Activated naive CD4-positive, alpha-beta T cell treated with anti-CD3 and anti-CD28 coated beads for 36 hours (primary cell): ENCODE measurements around the gene NAAA. TPM values are rescaled to one million over a fixed set of nuclear protein-coding genes. Genes with fewer than 3 reads are reported as not detected.
"Not testable (repeated sequence)": the region's sequence is repeated elsewhere in the genome, so short reads cannot be mapped to it uniquely, and the experiment has no call there.

Experiments used
- CTCF ChIA-PET: fragments of 350-600 bp; sonication (Branson Sonifier 250); formaldehyde crosslinking; loops from one replicate; lab custom pipeline; 2021; ENCODE audit warnings: antibody characterized with exemption; lab: Charles Lee
- DNase-seq: peaks from one replicate; pipeline ENCODE4 v3.0.0-alpha.2; 2020
- H3K27ac Mint-ChIP-seq: one replicate; pipeline ENCODE4 v1.8.0; 2021; ENCODE audit warnings: mild to moderate bottlenecking, mixed read lengths
- H3K27me3 Mint-ChIP-seq: one replicate; pipeline ENCODE4 v1.8.0; 2021; ENCODE audit warnings: low read depth, mixed read lengths
- H3K36me3 Mint-ChIP-seq: one replicate; pipeline ENCODE4 v1.8.0; 2021; ENCODE audit warnings: low read depth, mixed read lengths
- H3K4me1 Mint-ChIP-seq: one replicate; pipeline ENCODE4 v1.8.0; 2021; ENCODE audit warnings: low read depth, mixed read lengths
- H3K4me3 Mint-ChIP-seq: one replicate; pipeline ENCODE4 v1.8.0; 2021; ENCODE audit warnings: mild to moderate bottlenecking, moderate library complexity, mixed read lengths
- H3K9me3 Mint-ChIP-seq: one replicate; pipeline ENCODE4 v1.8.0; 2021; ENCODE audit warnings: mixed read lengths
- intact Hi-C: fragments of 100-400 bp; cut with micrococcal nuclease; formaldehyde crosslinking; loops from one replicate; pipeline ENCODE4 v1.15.1; 2023
- total RNA-seq, 2 experiments: library from RNA; stranded (reverse); gene quantifications; one replicate each; pipeline ENCODE4 v1.2.3, GENCODE V29; 2021

The NAAA gene
- total RNA-seq, 2 experiments from 2014 or later = 24.4 to 27.1 TPM

DNA sequence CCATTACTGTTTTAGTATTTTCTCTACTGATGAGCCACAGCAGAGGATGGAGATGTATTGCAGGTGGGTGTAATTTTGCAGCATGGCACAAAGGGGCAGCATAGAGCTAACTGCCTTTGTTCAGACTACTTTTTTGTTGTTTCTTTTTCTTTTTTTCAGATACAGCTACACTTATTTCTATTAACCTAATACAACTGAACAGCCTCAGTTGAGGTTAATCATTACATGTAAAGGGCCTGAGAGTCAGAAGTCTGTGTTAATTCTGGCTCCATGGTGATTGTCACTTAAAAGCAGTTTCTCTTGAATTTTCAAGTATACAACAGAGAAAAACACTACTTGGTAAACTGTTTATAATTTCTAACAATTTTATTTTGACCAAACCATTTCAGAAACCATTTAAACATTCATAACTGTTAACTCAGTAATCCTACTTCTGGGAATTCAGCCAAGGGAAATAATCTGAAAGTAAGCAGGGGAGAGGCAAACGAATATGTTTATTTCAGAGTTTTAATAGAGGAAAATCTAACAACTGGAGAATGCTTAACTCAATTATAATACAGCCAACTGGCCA lies 24.6 kb downstream of the NAAA start:
- peaks cover 3% of the 10 kb centered on the region for H3K9me3 Mint-ChIP-seq
- H3K36me3 Mint-ChIP-seq = peaks cover 26% of the 10 kb centered on the region
- CTCF ChIA-PET = interaction anchor here (0.6 to 1.8 kb wide), 15 partner anchors 8 to 1000 kb away, joined by 3 to 16 read pairs (median 4); partner anchors contain the start of gene NAAA
- no peak overlapping the region for H3K27ac Mint-ChIP-seq
- peak; percentile 43 for DNase-seq
- H3K4me3 Mint-ChIP-seq = no peak overlapping the region
- intact Hi-C loops = loop anchor here (1.0 to 2.0 kb wide), 4 partner anchors 25 to 171 kb away; partner anchors contain the start of genes NAAA and SDAD1
- no peaks in the 10 kb centered on the region for H3K27me3 Mint-ChIP-seq
- H3K4me1 Mint-ChIP-seq = no peaks in the 10 kb centered on the region

DNA sequence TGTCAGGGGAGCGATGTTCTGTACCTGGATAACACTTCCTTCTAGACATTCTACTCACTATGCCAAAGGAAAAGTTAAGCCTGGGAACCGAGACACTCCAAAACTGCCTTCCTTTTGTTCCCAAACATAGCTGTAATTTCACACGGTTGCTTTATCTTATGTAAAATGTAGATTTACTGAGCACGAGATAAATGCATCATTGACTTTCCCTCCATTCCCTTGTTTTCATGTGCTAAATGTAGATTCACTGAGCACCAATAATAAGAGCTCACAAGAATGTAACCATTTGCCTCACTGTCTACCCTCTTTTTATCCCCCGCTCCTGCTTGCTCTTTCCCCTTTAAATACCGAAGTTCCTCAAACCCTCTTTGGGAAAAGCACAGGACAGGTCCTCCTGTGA lies 27.8 kb downstream of the NAAA start:
- Mint-ChIP-seq H3K36me3 (peaks cover 31% of the 10 kb centered on the region), H3K4me3 (no peak overlapping the region), H3K27me3 (no peaks in the 10 kb centered on the region), H3K9me3 (peaks cover 13% of the 10 kb centered on the region), H3K4me1 (no peaks in the 10 kb centered on the region), H3K27ac (no peak overlapping the region)
- CTCF ChIA-PET = interaction anchor here (0.9 to 5.1 kb wide), 3 partner anchors 11 to 189 kb away, joined by 3 to 33 read pairs (median 3); partner anchors contain the start of gene USO1
- DNase-seq = no peak
- intact Hi-C loops = no loop called here

DNA sequence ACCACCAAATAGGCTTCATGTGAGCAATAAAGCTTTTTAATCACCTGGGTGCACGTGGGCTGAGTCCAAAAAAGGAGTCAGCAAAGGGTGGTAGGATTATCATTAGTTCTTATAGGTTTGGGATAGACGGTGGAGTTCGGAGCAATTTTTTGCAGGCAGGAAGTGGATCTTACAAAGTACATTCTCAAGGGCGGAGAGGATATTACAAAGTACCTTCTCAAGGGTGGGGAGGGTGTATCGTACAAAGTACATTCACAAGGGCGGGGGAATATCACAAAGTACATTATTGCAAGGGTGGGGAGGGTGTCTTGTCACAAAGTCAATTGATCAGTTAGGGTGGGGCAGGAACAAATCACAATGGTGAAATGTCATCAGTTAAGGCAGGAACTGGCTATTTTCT lies 30.0 kb downstream of the NAAA start:
- H3K27me3 Mint-ChIP-seq, H3K4me1 Mint-ChIP-seq, DNase-seq, H3K27ac Mint-ChIP-seq, H3K4me3 Mint-ChIP-seq, intact Hi-C loops: not testable (repeated sequence)
- peaks cover 13% of the 10 kb centered on the region for H3K9me3 Mint-ChIP-seq
- CTCF ChIA-PET = interaction anchor here (5.1 kb wide), 1 partner anchor 16 kb away, joined by 33 read pairs; no protein-coding TSS in a partner anchor
- peaks cover 27% of the 10 kb centered on the region for H3K36me3 Mint-ChIP-seq

DNA sequence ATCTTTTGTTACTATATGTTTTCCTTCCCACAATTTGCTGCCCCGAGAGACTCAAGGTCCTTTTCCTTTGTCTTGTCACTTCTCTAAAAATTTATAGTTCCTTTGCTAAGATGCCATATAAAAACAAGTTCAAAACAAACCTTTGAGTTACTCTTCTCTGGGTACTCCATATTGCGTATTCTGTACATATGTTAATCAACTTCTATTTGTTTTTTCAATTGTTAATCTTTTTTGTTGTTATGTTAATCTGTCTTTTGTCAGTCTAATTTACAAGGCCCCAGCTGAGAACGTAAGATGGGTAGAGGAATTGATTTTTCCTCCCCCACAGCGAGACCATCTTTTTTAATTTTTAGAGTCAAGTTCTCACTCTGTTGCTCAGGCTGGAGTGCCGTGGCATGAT lies 31.4 kb downstream of the NAAA start:
- no peak for DNase-seq

DNA sequence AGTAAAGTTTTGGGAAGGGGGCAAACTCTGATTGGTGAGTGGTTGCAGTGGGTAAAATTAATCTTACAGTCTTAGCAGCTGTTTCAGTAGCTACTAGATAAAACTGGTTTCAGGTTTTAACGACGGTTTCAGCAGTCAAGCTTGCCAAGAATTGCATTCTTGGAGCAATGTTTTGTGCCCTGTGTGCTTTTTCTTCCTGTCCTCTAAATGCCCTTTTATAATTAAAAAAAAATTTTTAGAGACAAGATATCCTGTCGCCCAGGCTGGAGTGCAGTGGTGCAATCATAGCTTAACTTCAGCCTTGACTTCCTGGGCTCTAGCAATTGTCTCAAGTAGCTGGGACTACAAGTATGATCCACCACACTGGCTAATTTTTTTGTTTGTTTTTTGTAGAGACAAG lies 32.3 kb downstream of the NAAA start:
- DNase-seq = no peak
- CTCF ChIA-PET = interaction anchor here (0.6 to 1.6 kb wide), 4 partner anchors 11 to 202 kb away, joined by 3 to 5 read pairs (median 4); no protein-coding TSS in a partner anchor
- Mint-ChIP-seq H3K27me3 (peaks cover 3% of the 10 kb centered on the region), H3K4me3 (no peak overlapping the region), H3K27ac (no peak overlapping the region), H3K4me1 (no peaks in the 10 kb centered on the region), H3K36me3 (peaks cover 24% of the 10 kb centered on the region), H3K9me3 (peaks cover 13% of the 10 kb centered on the region)
- intact Hi-C loops = no loop called here

More for the DNA sequence above, 31.4 kb downstream of the NAAA start:
- no peak overlapping the region for H3K4me3 Mint-ChIP-seq
- peaks cover 13% of the 10 kb centered on the region for H3K9me3 Mint-ChIP-seq
- H3K27me3 Mint-ChIP-seq = no peaks in the 10 kb centered on the region
- CTCF ChIA-PET = interaction anchor here (0.7 to 5.1 kb wide), 4 partner anchors 8 to 15 kb away, joined by 3 to 33 read pairs (median 4); no protein-coding TSS in a partner anchor
- peaks cover 27% of the 10 kb centered on the region for H3K36me3 Mint-ChIP-seq
- H3K4me1 Mint-ChIP-seq = no peaks in the 10 kb centered on the region
- intact Hi-C loops = no loop called here
- H3K27ac Mint-ChIP-seq = no peak overlapping the region

GRCh38 chr4:75907966-75908365 lies 32.8 kb downstream of the NAAA start:
- DNase-seq = no peak
- no peaks in the 10 kb centered on the region for H3K4me1 Mint-ChIP-seq
- CTCF ChIA-PET = interaction anchor here (0.6 to 1.6 kb wide), 4 partner anchors 11 to 163 kb away, joined by 3 to 4 read pairs (median 3); no protein-coding TSS in a partner anchor
- peaks cover 3% of the 10 kb centered on the region for H3K27me3 Mint-ChIP-seq
- intact Hi-C loops = no loop called here
- no peak overlapping the region for H3K27ac Mint-ChIP-seq
- no peak overlapping the region for H3K4me3 Mint-ChIP-seq
- H3K36me3 Mint-ChIP-seq = peaks cover 20% of the 10 kb centered on the region
- peaks cover 13% of the 10 kb centered on the region for H3K9me3 Mint-ChIP-seq

- Mint-ChIP-seq H3K9me3 (no peaks in the 10 kb centered on the region), H3K27ac (no peak overlapping the region), H3K36me3 (no peaks in the 10 kb centered on the region), H3K27me3 (peaks cover 3% of the 10 kb centered on the region), H3K4me1 (no peaks in the 10 kb centered on the region), H3K4me3 (no peak overlapping the region)
- no peak for DNase-seq
- CTCF ChIA-PET = interaction anchor here (1.0 to 1.7 kb wide), 5 partner anchors 8 to 275 kb away, joined by 3 to 13 read pairs (median 4); no protein-coding TSS in a partner anchor
- intact Hi-C loops = no loop called here
Measured at GRCh38 chr4:75904076-75904475, 36.7 kb downstream of the NAAA start.

- no peak within 1 kb of the TSS for H3K27ac Mint-ChIP-seq
- no peaks in the 10 kb centered on the region for H3K4me1 Mint-ChIP-seq
- intact Hi-C loops = no loop called here
- no peak for DNase-seq
- H3K9me3 Mint-ChIP-seq = peaks cover 2% of the 10 kb centered on the region
- H3K36me3 Mint-ChIP-seq = no peaks in the 10 kb centered on the region
- CTCF ChIA-PET = no interaction called here
- H3K4me3 Mint-ChIP-seq = no peak within 1 kb of the TSS
- H3K27me3 Mint-ChIP-seq = peaks cover 3% of the 10 kb centered on the region
Measured at GRCh38 chr4:75902352-75902751, 38.5 kb downstream of the NAAA start, which contains the start of gene PPEF2. Gene PPEF2 (minus strand): TSS chr4:75902452. CDS start chr4:75896325, 6,127 bp downstream.

DNA sequence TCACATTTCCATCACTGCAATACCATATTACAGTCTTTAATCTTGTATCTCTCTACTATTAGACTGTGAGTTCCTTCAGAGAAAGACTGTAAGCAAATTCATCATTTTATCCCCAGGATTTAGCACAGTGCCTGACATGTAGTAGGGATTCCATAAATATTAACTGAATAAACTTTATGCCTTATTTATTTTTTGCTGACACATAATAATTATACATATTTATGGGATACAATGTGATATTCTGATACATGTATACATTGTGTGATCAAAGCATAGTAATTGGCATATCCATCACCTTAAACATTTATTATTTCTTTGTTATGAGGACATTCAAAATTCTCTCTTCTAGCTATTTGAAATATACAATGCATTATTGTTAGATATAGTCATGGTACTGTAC lies 42.3 kb downstream of the NAAA start:
- Mint-ChIP-seq H3K9me3 (peaks cover 2% of the 10 kb centered on the region), H3K27ac (no peak overlapping the region), H3K4me3 (no peak overlapping the region), H3K27me3 (no peaks in the 10 kb centered on the region), H3K4me1 (no peaks in the 10 kb centered on the region), H3K36me3 (no peaks in the 10 kb centered on the region)
- DNase-seq = no peak
- CTCF ChIA-PET = no interaction called here
- intact Hi-C loops = loop anchor here (5.0 kb wide), 1 partner anchor 99 kb away; no protein-coding TSS in a partner anchor

DNA sequence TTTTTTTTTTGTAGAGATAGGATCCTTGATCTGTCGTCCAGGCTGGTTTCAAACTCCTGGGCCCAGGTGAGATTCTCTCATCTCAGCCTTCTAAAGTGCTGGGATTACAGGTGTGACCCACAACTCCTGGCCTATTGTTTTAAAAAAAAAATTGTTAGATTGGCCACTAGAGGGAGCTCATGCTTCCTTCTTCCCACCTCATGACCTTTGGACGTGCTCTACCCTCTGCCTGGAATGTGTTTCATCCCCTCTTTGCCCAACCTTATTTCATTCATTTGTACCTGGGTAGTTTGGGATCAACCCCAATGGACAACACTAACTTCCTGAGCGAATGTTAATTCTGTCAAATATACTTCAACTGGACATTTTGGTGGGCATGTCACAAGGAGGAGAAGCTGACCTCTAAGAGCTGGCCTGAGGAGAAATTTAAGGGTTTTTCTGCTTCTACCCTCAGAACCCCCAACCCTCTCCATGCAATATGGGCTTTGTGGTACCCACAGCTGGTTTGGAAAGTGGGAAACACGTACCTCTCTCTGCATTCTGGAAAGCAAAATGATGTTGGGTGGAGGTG lies 45.0 kb downstream of the NAAA start:
- H3K4me1 Mint-ChIP-seq = no peaks in the 10 kb centered on the region

DNA sequence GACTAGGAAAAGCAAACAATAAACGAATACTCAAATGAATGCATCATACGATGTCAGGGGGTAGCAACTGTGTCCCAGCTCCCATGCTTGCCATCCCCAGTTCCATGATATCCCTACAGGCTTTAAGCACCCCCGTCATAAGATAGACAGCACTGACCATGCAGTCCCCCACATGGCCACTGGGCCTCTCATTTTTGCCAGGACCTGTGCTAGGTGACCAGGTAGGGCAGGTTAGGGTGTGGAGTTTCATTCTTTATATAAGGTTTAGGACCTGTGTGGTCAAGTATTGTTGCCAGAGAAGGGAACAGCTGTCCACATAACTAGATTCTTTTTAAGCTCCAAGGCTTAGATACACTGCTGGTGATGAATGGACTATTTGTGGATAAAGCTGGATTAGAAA lies 48.3 kb downstream of the NAAA start:
- CTCF ChIA-PET = interaction anchor here (0.6 to 1.2 kb wide), 2 partner anchors 45 to 104 kb away, joined by 3 read pairs; no protein-coding TSS in a partner anchor
- intact Hi-C loops = no loop called here
- Mint-ChIP-seq H3K4me3 (no peak overlapping the region), H3K27me3 (no peaks in the 10 kb centered on the region), H3K36me3 (no peaks in the 10 kb centered on the region), H3K4me1 (no peaks in the 10 kb centered on the region), H3K9me3 (no peaks in the 10 kb centered on the region), H3K27ac (no peak overlapping the region)
- no peak for DNase-seq

More for the DNA sequence above, 45.0 kb downstream of the NAAA start:
- intact Hi-C loops = loop anchor here (1.0 to 5.0 kb wide), 4 partner anchors 44 to 191 kb away; no protein-coding TSS in a partner anchor
- Mint-ChIP-seq H3K36me3 (no peaks in the 10 kb centered on the region), H3K27ac (no peak overlapping the region), H3K27me3 (no peaks in the 10 kb centered on the region), H3K4me3 (no peak overlapping the region), H3K9me3 (peaks cover 2% of the 10 kb centered on the region)
- peak; percentile 18 for DNase-seq
- CTCF ChIA-PET = interaction anchor here (0.6 to 3.4 kb wide), 26 partner anchors 8 to 1138 kb away, joined by 3 to 33 read pairs (median 5); partner anchors contain the start of genes NAAA and NUP54

DNA sequence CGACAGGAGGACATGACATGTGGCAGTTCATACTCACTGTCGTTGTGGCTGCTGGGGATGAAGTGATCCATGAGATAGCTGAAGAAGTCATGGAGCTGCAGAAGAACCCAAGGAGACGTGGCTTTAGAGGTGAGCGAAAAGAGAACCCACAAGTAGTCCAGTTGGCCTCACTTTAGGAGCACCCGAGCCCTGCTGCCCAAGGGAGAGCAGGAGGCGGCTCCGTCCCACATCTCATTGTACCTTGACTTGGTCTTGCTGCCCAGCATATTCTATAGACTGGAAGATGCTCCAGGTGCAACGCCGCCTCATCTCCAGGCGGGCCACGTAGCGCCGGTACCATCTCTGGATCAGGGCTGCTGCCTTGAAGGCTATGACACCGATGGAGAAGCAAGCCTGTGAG lies 49.2 kb downstream of the NAAA start:
- intact Hi-C loops = no loop called here
- Mint-ChIP-seq H3K9me3 (no peaks in the 10 kb centered on the region), H3K4me1 (no peaks in the 10 kb centered on the region), H3K27ac (no peak overlapping the region), H3K27me3 (no peaks in the 10 kb centered on the region), H3K36me3 (no peaks in the 10 kb centered on the region), H3K4me3 (no peak overlapping the region)
- CTCF ChIA-PET = no interaction called here
- DNase-seq = no peak
